SIG-M5 treated with dmso at 0.1 percent for 504 hours (cell line): ENCODE measurements around the gene GSN.

ENCODE experiments used
- DNase-seq: peaks from one replicate; lab custom pipeline; 2025; ENCODE audit not compliant: unreplicated experiment; lab: John Stamatoyannopoulos, UW

The GSN gene

DNA sequence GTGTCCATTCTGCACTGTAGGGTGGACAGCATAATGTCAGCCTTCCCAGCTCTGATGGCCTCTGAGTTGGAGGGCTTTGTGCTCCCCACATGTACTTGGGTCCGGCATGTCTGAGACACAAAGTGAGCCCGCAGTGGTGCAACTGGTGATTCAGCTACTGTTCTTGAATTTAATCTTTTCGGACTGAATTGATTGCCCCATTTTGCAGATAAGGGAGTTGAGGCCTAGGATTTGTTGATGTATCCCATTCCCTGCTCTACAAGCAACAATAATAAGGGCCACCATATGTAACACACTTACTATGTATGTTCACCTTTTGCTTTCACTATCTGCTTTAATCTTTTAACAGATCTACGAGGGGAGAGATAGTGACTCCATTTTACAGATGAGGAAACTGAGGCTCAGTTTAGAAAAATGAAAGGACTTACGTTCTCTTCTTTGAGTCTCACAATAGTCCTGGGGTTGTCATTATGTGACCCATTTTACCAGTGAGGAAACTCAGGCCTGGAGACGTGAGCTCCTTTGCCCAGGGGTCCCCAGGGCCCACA is 4.5 kb downstream of the GSN start:
- DNase-seq = no peak

DNA sequence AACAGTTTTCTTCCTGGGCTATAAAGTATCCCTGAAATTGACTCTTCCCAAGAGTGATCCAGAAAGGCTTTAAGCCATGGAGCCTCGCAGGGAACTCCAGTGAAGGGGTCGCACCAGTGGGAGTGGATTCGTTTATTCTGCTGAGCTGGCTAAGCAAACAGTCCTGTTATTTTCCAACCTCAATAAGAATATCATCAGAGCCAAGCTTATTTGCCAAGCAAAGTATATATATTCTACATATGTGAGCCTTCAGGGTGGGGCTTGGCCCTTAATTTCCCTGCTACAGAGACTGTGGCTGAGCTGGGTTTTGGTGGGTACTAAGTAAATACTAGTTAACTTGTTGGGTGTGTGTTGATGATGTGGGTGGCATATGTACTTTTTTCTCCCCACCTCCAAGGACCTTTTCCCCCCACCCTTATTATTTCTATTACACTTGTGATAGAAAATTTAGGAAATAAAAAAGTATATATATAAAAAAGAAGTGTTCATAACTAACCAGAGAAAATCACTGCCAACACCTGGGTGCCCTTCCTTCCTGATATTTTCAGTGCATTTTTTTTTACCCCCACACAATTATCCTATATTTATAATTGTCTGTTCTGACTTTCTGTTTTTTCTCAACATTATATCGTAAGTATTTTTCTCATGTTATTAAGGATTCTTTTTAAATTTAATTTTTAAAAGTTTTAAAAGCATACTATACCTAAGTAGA is 5.3 kb downstream of the GSN start:
- no peak for DNase-seq

DNA sequence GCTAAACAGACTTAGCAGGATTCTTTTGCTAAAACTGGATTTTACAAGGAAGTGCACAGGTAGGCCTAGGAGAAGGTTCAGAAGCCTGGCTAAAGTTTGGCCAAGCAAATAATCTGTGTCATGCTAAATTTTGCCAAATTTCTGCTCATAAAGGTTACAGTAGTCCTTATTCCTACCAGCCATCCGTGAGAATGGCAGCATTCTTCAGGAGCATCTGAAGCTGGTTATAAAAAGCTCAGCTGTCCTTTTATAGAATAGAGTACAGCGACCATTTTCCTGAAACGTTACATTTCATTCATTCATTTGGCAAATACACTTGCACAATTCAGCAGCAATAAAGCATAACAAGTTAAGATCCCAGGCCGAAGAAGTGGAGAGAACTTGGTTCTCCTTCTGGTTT is 6.9 kb downstream of the GSN start:
- no peak for DNase-seq

DNA sequence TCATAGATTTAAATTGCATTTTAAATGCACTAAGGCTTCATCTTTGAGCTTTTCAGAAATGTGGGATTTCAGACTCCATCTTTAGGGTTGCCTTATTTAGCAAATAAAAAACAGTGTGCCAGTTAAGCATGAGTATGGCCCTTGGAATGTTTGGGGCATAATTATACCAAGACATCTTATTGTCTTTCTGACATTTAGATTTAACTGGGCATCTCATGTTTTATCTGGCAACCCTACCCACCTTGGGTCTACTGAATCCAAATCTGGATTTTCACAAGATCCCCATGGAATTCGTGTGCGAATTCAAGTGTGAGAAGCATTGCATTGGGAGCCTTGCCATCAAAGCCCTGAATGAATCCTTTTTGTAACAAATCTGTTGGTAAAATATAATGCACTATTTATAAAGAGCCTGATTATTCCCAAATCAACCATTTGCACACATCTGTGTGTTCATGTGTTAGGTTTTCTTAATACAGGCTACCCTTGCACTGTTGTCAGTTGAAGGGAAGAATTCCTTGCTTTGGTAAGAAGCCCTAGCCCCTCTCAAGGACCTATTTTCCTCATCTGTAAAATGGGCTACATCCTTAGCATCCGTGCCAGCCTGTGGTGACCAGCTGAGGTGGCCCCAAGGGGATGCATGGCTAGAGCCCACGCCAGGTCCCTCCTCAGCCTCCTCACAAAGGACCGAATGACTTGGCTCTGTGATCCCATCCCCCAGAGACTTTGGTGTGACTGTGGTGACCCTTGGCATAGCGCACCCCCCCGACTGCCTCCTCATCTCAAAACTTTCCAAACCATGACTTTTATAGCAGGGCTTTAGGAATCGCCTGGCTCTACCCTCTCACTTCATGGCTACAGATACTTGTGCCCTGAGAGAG is 8.1 kb downstream of the GSN start:
- no peak for DNase-seq

DNA sequence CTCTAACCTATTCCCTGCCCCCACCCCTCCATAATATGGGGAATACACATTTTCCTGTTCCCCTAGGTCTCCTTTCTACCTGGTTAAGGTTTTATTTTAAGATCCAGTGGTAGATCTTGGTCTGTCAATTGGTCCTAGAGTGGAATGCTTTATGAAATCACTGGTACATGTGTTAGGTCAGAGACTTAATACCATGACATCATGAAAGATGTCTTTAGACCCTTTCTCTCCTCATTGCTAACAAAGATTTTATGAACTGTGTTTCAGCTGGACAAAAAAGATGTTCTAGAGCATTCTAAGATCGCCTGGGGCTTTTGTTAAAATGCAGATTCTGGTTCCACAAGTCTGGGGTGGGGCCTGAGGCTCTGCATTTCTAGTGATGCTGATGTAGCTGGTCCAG is 9.1 kb downstream of the GSN start:
- no peak for DNase-seq

DNA sequence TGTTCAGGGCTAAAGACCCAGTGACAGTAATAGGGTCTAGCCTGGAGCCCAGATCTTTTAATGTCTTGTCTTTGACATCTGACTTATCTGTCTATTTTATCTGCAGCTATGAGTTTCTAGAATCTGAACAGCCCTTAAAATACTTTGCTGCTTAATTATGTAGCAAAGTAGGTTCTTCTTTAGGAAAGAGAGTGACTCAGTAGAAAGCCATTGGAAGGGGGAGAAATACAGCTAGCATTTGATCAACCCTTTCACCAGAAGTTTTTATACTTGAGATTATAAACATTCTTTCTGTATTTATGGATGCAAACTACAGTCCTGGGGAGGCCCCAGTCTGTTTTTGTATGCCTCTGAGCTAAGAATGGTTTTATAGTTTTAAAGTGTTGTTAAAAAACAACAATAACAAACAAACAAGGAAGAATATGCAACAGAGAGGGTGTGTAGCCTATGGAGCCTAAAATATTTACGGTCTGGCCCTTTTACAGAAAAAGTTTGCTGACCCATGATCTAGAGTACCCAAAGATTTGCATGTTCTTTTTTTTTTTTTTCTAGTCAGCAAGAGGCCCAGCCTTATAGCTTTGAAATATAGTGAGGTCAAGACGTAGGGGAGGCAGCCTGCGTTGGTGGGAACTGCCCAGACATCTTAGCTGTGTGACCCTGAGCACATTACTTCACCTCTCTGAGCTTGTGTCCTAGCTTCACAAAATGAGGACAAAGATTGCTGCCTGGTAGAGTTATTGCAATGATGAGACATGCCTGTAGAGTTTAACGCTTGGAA is 9.7 kb downstream of the GSN start:
- no peak for DNase-seq

DNA sequence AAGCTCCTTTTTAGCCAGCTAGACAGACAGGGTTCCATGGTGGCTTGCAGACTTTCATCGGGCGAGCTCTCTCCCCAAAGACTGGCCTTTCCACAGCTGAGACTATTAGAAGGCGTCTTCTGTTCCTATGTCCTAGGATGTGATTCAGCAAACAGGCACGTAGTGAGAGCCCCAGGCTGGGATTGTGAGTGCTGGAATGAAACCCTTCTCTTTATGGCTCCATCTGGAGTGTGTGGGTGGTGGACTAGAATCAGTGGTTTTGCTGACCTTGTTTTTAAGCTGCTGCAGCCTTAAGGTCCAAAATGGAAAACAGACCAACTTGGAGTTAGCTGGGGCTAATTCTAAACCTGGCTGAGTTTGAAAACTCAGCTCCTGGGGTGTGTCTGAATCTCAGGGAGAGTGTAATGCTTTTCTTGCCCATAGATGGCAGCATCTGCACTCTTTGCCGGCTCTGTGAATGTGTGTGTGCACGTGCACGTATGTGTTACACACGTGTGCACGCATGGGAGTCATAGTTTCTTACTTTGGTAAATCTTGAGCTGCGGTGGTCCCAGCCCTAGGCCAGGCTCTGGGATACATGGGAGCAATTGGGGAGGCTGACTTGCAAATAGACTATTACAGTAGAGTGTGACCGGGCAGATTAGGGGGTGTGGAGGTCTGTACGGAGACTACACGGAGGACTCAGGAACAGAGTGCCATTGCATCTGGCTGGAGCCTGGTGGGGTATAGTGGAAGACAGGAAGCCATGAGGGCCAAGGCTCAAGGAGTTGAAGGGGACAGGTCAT is 10.7 kb downstream of the GSN start:
- peak; percentile 75 for DNase-seq

DNA sequence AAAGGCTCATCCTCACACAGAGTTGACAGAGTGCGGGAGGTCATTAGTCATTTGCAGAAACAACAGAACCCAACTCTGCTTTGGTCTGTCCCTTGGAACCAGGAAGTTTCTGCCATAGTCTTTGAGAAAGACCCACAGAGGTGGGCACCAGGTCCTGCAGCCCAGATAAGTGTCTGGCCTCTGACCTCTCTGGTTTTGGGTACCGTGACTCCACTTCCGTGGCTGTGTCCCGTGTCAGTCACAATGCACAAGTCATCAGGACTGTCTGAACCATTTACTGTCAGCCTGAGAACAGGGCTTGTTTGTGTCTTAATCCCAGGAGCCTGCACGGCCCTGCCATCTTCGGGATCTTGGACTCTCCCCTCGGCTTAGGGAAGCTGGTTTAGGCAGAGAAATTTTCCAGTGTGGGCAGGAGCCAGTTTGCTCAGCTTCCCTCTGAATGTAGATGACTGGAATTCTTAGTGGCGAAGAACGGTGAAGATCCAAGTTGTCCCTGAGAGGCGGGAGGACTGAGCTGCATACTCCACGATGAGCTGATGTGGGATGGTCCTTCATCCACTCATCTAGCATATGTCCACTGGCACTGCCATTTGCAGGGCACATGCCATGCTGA is 11.9 kb downstream of the GSN start:
- no peak for DNase-seq

DNA sequence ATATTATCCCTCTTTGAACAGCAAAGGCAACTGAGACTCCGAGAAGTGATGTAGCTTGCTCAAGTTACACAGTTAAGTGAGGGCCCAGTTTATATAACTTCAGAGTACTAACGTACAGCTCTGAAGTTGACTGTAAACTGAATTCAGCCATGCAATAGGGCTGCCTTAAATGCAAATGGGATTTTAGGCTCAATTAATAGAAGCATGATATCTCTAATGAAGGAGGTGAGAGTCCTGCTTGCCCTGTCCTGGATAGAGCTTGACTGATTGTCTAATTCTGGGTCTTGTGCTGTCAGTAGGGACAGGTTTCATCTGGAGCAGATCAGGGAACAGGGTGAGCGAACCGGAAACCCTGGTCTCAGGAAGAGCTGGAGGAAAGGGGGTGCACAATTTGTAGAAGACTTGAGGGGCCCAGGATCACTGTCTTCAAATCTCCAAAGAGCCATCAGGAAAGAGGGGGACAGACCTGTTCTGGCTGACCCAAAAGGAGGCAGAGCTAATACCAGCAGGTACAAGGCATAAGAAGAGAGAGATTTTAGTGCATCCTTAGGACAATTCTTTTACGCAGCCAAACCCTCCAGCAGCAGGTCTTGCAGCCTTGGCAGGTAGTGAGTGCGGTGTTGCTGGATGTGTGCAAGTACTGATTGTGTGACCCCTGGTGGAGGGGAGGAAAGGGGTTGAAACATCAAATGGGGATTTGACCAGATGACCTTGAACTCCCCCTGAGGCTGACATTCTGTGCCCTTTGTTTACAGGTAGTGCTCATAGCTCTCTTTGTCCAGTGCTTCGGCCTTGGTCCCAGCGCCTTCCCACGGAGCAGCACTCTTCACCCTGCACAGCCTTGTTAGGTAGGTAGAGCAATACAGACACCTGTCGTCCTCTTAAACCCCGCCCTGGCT is 13.0 kb downstream of the GSN start:
- DNase-seq = no peak

DNA sequence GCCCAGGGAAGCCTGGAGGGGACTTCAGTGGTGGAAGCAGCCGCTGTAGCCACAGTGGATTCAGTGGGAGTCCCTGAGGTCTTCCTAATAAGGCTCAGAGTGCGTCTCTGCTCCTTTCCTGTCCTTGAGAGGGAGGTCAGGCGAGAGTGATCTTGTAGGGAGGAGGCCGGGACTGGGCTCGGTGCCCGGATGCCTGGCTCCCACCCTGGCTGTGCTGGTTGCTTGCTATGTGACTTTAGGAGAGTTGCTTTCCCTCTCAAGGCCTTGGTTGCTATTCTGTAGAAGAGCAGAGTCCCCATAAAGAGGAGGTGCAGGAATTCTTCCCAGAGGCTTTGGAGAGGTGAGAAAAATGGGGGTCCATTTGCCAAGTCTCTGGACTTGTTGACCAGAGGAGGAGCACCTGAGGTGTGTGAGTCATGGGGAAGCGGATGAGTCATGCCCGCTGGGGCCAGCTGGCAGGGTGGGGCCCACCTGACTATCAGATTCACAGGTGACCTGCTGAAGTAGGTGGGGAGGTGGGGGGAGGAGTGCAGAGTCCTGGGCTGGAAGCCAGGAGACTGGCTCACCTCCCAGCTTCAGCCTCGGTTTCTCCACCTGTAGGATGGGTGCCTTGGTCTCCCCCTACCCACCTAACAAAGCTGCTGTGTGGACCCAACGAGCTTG is 13.8 kb downstream of the GSN start:
- peak; percentile 44 for DNase-seq

DNA sequence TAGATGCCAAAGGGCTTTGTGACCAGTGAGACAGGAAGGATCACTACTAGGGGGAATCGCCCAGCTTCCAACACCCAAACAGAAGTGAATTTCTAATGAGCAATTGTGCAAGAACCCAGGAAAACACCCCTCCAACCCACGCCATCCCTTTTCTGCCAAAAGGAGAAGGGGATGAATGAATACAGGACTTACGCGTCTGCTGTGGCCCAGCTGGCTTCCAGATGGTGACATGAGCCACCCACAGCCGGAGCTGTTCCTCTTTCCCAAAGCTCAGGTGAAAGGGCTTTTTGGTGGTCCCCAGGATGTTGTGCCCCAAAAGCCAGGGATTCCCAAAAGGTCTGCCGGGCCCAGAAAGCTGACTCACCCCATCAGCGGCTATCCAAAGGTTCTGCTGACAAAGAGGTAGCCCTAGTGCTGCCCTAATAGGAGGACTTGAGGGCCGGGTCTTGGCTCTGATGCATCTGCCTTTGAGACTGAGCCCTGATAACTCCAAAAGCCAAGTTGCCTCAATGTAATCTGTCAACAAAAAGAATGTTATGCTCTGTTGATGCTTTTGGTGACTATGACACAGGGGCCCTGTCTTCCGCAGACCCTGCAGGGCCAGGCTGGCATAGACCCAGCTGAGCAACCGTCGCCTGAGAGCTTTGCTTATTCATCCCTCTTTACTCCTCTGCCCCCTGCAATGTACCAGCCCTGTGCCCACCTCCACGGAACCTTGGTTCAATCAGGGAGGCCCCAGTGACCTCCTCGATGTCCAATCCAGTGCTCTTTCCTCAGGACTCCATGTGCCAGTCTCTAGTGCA is 14.5 kb downstream of the GSN start:
- DNase-seq = peak; percentile 51

DNA sequence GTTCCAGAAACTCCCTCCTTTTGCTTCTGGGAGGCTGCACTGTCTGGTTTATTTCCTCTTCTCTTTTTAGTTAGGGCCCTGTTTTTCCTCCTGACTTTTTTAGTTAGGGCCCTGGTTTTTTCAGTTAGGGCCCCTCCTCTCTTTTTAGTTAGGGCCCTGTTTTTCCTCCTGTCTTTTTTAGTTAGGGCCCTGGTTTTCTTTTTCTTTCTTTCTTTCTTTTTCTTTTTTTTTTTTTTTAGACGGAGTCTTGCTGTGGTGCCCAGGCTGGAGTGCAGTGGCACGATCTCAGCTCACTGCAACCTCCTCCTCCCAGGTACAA is 15.1 kb downstream of the GSN start:
- DNase-seq = no peak

DNA sequence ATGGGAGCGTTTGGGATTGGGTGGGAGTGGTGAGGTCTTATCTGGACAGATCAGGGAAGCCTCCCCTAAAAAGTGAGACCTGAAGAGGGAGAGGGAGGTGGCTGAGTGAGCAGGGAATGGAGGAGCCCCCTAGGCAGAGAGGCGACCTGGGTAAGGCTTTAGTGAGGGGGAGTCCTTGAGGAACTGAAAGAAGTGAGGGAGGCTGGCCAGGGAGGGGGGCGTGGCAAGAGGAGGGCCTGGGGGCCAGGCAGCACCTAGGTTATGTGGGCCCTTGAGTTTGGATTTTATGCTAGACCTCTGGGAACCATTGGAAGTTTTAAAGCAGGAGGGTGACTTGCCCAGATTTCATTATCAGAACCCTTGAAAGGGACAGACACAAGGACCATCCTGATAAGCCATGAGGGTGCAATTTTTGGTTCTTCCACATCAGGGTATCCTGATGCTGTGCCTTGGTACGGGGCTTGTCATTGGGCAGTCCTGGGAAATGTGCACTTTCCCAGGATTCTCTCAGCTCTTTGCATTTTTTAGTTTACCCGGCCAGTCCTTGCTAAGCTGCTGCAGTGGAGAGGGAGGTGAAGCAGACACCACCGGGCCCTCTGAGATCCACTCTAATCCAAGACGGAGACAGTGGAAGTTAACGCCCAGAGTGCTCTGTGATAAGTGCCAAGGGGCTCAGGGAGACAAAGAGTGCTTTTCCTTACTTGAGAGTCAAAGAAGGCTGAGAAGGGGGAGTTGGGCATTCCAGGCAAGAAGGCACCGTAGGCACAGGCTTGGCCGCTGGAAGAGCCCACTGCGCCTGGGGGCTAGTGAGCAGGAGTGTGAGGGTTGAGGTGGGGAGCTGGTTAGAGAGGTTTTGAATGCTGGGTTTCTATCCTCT is 16.1 kb downstream of the GSN start:
- no peak for DNase-seq

DNA sequence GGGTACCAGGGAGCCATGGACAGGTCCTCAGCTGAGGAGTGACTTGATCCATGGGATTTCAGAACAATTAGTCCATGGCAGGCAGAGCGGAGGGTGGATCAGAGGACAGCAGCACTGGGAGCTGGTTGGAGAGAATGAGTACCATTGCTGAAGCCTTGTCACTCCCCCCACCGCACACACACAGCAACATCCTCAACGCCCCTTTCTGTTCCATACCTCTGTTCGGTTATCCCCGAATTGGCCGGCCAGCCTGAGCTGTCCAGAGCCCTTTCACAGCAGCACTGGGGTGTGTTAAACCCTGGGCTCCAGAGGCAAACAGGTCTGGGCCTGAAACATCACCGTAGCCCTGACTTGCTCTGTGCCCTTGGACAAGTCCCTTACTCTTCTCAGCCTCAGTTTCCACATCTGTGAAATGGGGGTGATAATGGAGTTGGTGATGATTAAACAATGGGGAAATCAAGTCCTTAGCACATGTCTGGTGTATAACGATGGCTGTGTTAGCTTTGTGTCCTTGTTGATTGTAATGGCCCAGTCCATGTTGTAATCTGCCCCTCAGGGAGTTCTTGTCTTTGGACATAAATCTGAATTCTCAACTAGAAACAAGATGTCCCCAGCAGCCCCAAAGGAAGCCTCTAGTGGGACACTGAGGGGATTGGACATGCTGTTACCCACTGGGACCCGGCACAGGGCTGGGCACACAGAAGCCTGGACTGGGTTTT is 16.9 kb downstream of the GSN start:
- DNase-seq = no peak

DNA sequence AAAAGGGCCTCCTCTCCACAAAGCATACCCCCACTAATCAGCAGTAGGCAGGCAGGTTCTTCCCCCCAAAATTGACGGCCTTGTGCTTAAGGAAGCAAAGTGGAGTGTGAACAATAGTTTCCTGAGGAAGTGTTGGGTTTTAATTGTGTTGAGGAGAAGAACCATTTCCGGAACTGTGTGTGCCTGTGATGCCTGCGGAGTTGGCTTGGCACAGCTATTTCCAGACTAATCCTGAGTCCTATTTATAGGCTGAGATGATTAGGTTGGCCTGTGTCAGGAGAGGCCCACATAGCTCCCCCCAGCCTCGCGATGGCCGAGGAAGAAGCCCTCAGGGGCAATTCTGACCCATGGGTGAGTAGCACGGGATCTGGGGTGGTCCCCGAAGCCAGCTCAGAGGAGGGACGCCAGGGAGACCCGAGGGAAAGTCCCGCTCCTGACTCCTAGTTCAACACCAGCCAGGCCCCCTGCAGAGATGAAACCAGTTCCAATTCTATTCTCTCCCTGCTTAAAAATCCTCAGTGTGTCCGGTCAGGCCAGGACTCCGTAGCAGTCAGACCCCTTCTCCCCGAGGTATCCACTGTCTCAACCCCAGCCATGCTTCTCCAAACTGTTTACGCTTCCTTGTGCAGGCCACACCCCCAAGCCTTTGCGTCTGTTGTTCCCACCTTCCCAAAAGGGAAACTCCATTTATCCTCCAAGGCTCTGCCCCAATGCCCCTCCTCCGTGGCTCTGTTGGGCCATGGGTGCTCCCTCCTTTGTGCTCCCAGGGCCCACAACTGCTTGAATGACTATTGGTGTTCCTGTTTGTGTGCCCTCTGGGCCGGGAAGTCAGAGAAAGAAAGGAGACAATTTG is 18.1 kb downstream of the GSN start:
- peak; percentile 31 for DNase-seq

DNA sequence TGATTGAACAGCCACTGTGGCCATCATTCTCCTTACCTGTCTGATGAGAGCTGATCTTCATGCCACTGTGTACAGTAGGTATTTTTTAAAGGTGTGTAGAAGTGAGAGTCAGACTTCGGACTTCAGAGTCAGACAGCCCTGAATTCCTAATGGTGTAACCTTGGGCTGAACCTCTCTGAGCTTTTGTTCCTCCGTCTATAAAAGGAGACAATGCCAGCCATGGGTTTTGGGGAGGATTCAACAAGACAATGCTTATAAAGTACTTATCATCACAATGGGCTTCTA is 18.7 kb downstream of the GSN start:
- no peak for DNase-seq
